ENCODE measurements around the gene CACNA1C. TPM values are rescaled to one million over a fixed set of nuclear protein-coding genes. Genes with fewer than 3 reads are reported as not detected.

Gene CACNA1C
- total RNA-seq, 2 donors from 2014 or later, result 0.86 to 6.3 TPM

GRCh38 chr12:2266666-2267620 is 214.2 kb downstream of the CACNA1C start:
- Histone ChIP-seq H3K4me1 (ENCODE audit: control insufficient read depth, insufficient read depth, low read length) (peaks cover 8% of the 10 kb centered on the region), H3K9me3 (ENCODE audit: control insufficient read depth, low read length) (no peaks in the 10 kb centered on the region), H3K4me3 (ENCODE audit: low read length) (no peak overlapping the region), H3K9ac (ENCODE audit: extremely low read depth, low read length, poor library complexity, severe bottlenecking) (no peak overlapping the region), H3K27ac (ENCODE audit: low read depth, low read length) (no peak overlapping the region), H3K27me3 (ENCODE audit: control insufficient read depth, insufficient read depth, low read length, poor library complexity, severe bottlenecking) (no peaks in the 10 kb centered on the region), H3K36me3 (ENCODE audit: control insufficient read depth, insufficient read depth, low read length) (no peaks in the 10 kb centered on the region)
- Mint-ChIP-seq H3K27ac (no peak overlapping the region), H3K4me1 (peaks cover 9% of the 10 kb centered on the region), H3K36me3 (ENCODE audit: low read depth) (no peaks in the 10 kb centered on the region), H3K9me3 (no peaks in the 10 kb centered on the region), H3K4me3 (no peak overlapping the region), H3K27me3 (ENCODE audit: insufficient read depth) (peaks cover 3% of the 10 kb centered on the region)
- TF ChIP-seq, protein P1, sequence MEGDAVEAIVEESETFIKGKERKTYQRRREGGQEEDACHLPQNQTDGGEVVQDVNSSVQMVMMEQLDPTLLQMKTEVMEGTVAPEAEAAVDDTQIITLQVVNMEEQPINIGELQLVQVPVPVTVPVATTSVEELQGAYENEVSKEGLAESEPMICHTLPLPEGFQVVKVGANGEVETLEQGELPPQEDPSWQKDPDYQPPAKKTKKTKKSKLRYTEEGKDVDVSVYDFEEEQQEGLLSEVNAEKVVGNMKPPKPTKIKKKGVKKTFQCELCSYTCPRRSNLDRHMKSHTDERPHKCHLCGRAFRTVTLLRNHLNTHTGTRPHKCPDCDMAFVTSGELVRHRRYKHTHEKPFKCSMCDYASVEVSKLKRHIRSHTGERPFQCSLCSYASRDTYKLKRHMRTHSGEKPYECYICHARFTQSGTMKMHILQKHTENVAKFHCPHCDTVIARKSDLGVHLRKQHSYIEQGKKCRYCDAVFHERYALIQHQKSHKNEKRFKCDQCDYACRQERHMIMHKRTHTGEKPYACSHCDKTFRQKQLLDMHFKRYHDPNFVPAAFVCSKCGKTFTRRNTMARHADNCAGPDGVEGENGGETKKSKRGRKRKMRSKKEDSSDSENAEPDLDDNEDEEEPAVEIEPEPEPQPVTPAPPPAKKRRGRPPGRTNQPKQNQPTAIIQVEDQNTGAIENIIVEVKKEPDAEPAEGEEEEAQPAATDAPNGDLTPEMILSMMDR (conservative IDR thresholded peaks at IDR 0.05), result no peak
- DNase-seq, result peak; percentile 35
- WGBS, 2 experiments (ENCODE audit: insufficient coverage in 1 of 2, insufficient read length in 1 of 2), result 89 to 90% methylated on average over 4 to 13 of the region's 13 CpGs

DNA sequence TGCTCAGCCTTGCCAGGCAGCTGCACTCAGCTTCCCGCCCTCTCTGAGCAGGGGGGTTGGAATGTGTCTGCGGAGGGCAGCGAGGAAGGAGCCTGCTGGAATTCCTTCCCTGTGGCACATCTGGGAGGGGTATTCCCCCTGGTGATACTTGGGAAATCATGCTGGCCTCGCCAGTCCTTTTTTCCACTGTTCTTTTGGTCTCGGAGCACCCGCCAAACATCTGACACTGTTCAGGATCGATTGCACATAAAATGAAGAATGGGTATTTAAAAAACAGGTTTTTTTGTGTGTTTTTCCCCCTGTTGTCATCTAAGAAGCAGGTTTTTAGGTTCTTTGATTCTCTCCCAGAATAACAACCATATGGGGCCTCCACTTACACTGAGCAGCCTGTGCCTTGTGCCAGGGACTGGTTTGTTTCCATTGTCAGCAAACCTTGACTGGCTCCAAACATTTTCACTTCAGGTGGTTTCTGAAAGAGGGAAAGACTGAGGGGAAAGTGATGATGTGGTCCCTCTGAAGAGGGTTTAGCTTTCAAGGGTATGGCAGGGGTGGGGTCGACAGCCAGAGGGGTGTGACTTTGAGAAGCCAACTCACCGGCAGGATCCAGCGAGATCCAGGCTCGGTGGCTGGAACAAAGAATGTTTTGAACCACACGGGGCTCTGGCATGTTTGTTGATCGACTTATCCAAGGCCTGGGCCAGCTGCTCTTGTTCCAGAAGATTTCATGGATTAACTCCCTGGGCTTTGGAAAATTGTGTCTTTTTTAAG is 215.1 kb downstream of the CACNA1C start:
- H3K9me3 Mint-ChIP-seq, result no peaks in the 10 kb centered on the region
- no peaks in the 10 kb centered on the region for H3K36me3 Mint-ChIP-seq (ENCODE audit: low read depth)
- H3K27ac Mint-ChIP-seq, result peak overlapping the region; percentile 53
- no peaks in the 10 kb centered on the region for H3K9me3 ChIP-seq (ENCODE audit: control insufficient read depth, low read length)
- no peak overlapping the region for H3K27ac ChIP-seq (ENCODE audit: low read depth, low read length)
- TF ChIP-seq, protein P1 (conservative IDR thresholded peaks at IDR 0.05), result no peak
- H3K4me1 Mint-ChIP-seq, result peaks cover 9% of the 10 kb centered on the region
- no peak overlapping the region for H3K4me3 Mint-ChIP-seq
- no peaks in the 10 kb centered on the region for H3K36me3 ChIP-seq (ENCODE audit: control insufficient read depth, insufficient read depth, low read length)
- H3K27me3 Mint-ChIP-seq (ENCODE audit: insufficient read depth), result peaks cover 3% of the 10 kb centered on the region
- peaks cover 8% of the 10 kb centered on the region for H3K4me1 ChIP-seq (ENCODE audit: control insufficient read depth, insufficient read depth, low read length)
- H3K9ac ChIP-seq (ENCODE audit: extremely low read depth, low read length, poor library complexity, severe bottlenecking), result no peak overlapping the region
- no peak overlapping the region for H3K4me3 ChIP-seq (ENCODE audit: low read length)
- WGBS, 2 experiments (ENCODE audit: insufficient coverage in 1 of 2, insufficient read length in 1 of 2), result 73 to 75% methylated on average over 12 to 13 of the region's 13 CpGs
- no peaks in the 10 kb centered on the region for H3K27me3 ChIP-seq (ENCODE audit: control insufficient read depth, insufficient read depth, low read length, poor library complexity, severe bottlenecking)
- DNase-seq, result peak; percentile 78

DNA sequence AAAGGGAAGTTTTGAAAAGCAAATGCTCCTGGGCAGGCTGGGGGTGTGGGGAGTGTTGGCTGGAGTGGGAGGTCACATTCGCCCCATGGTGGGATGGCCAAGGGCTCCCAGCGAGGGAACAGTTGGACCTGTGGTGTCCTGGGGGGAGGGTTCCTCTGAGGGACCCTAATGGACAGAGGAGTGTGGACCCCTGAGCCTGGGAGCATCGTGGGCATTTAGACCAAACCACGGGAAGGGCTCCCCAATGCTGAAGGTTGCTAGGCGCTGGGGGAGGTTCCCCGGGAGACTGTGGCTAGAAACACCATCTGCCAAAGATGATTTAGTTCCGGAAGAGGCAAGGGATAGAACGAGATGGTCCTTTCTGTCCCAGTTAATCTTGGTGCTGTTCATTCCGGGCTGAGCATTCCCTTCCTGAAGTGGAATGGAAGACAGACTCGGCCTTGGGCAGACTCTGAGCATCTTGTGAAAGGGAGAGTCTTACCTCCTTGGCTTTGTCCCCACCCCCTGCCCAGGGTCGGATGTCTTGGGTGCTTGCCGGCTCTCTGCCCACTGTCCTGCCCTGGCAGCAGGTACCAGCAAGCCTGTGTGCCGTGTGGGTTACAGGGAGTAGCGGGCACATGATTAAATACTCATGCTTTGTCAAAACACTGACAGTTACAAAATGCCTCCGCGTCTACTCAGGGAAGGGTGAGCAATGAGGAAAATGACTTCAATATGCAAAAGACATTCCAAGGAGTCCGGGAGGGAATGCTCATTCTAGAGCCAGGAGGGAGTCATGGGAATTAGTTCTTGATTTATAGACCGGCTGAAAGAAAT is 215.9 kb downstream of the CACNA1C start:
- H3K9me3 ChIP-seq (ENCODE audit: control insufficient read depth, low read length), result no peaks in the 10 kb centered on the region
- no peak overlapping the region for H3K4me3 ChIP-seq (ENCODE audit: low read length)
- H3K36me3 Mint-ChIP-seq (ENCODE audit: low read depth), result no peaks in the 10 kb centered on the region
- WGBS, 2 experiments (ENCODE audit: insufficient coverage in 1 of 2, insufficient read length in 1 of 2), result 89 to 91% methylated on average over 13 to 18 of the region's 18 CpGs
- peaks cover 3% of the 10 kb centered on the region for H3K27me3 Mint-ChIP-seq (ENCODE audit: insufficient read depth)
- H3K27ac ChIP-seq (ENCODE audit: low read depth, low read length), result peak overlapping the region; percentile 57
- peaks cover 9% of the 10 kb centered on the region for H3K4me1 Mint-ChIP-seq
- H3K4me3 Mint-ChIP-seq, result no peak overlapping the region
- DNase-seq, result peak; percentile 50
- no peaks in the 10 kb centered on the region for H3K27me3 ChIP-seq (ENCODE audit: control insufficient read depth, insufficient read depth, low read length, poor library complexity, severe bottlenecking)
- H3K9ac ChIP-seq (ENCODE audit: extremely low read depth, low read length, poor library complexity, severe bottlenecking), result no peak overlapping the region
- no peaks in the 10 kb centered on the region for H3K36me3 ChIP-seq (ENCODE audit: control insufficient read depth, insufficient read depth, low read length)
- peaks cover 8% of the 10 kb centered on the region for H3K4me1 ChIP-seq (ENCODE audit: control insufficient read depth, insufficient read depth, low read length)
- H3K9me3 Mint-ChIP-seq, result no peaks in the 10 kb centered on the region
- TF ChIP-seq, protein P1 (conservative IDR thresholded peaks at IDR 0.05), result no peak
- peak overlapping the region; percentile 53 for H3K27ac Mint-ChIP-seq

All from endodermal cell (in vitro differentiated cells).